ENCODE results near the gene ACOXL.

The ACOXL gene

DNA sequence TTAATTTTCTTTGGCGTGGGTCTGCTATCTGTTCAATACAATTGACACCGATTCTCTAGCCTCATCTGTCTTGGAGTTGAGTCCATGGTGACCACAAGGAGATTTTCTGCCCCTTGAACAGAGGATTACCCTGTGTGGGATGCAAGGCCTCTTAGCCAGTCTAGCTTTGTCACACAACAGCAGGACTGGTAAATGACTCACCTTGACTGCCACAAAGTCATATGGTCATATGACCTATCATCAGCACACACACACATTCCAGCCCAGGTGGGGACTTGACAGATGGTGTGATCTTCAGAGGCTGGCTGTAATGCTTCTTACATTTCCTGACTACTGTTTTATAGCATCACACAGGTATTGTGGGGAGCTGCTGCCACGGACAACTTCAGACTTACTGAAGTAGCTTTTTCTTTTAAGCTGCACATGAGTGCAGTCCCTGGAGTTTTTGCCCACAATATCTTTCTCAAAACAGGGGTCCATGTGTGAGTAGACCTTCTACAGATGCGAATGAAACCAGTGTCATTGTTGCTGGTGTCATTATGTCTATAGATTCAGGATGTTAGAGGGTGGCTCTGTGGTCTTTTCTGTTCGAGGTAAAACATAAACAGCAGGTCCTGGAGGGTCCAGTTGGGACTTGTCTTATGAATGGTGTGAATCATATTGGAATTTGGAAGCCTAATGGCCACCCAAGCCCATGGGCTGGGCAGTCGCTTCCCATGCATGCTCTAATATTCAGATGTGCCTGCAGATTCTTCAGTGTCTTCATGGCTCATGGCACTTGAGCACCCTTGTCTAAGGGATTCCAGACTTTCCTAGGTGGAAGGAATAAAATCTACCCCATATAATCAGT lies 18.6 kb upstream of the ACOXL start:
- no peak for TF ChIP-seq ZNF274 (IDR thresholded peaks at IDR 0.05; ENCODE audit: low read depth, low read length)
- H3K4me3 ChIP-seq (ENCODE audit: low read length), result no peak overlapping the region

DNA sequence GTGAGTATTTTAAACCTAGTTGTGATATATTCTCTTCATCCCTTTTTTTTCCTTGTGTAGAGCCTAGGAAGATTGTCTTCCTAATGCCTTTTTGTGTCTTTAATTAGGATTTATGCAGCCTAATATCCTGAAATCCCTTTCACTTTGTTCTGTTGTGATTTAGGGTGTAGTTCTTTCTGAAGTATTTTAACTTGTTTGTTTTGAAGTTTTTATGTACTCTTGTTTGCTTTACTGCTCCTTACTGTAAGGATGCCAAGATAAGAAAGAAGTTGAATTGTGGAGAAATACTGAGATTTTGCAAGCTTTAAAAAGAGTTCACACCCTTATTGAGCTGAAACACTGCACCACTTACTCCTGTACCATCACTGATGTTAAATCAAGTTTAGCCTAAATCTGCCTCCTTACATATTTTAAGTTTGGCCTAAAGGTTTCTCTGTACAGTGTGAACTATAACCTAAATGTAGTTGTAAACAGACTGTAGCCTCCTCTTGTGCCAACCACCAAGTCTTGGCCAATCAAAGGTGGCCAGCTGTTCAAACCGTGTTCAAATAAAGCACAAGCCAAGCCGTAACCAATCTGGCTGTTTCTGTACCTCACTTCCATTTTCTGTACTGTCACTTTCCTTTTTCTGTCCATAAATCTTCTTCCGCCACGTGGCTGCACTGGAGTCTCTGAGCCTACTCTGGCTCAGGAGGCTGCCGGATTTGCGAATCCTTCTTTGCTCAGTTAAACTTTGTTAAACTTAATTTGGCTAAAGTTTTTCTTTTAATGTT lies 17.7 kb upstream of the ACOXL start:
- TF ChIP-seq ZNF274 (IDR thresholded peaks at IDR 0.05; ENCODE audit: low read depth, low read length), result no peak
- H3K4me3 ChIP-seq (ENCODE audit: low read length), result no peak overlapping the region

DNA sequence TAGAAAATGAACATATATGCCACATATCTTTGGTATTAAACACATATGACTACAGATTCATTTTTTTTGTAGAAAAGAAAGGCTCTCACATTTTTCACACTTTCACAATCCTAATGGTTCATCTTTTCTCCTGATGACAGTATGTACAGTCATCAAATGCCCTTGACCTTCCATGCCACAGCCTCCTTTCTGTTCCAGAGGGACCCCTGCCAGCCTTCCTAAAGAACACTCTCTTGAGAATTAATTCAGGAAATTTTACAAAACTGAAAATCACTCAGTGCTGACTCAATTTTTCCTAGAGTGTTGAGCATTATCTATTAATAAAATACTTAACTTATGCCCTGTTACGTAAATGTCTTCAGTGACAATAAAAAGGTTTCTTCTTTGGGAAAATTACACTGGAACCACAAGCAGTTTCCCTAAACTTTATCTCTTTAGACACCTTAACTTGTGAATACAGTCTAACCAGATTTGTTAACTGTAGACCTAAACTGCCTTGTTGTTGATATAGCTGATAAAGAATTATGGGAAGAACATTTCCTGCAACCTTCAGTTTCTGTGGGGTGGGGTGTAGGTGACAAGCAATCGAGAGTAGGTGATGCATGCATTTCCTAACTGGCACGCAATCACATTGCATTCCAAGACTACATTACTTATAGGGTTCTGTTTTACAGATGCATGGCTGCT lies 15.3 kb upstream of the ACOXL start:
- no peak overlapping the region for H3K4me3 ChIP-seq (ENCODE audit: low read length)
- TF ChIP-seq ZNF274 (IDR thresholded peaks at IDR 0.05; ENCODE audit: low read depth, low read length), result no peak

DNA sequence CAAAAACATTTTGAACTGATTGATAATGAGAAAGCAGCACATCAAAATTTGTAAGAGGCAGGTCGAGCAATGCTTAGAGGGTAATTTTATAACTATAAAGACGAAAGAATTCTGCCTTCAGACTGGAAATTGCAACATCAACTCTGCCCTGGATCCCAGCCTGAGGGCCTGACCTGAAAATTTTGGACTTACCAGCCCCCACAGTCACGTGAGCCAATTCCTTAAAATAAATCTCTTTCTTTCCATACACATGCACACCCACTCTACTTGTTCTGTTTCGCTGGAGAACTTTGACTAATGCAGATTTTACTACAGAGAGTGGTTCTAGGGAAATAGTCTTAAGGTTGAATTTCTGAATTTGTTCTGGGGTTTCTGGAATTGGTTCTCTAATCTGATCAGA lies 14.6 kb upstream of the ACOXL start:
- TF ChIP-seq ZNF274 (IDR thresholded peaks at IDR 0.05; ENCODE audit: low read depth, low read length), result no peak
- no peak overlapping the region for H3K4me3 ChIP-seq (ENCODE audit: low read length)

DNA sequence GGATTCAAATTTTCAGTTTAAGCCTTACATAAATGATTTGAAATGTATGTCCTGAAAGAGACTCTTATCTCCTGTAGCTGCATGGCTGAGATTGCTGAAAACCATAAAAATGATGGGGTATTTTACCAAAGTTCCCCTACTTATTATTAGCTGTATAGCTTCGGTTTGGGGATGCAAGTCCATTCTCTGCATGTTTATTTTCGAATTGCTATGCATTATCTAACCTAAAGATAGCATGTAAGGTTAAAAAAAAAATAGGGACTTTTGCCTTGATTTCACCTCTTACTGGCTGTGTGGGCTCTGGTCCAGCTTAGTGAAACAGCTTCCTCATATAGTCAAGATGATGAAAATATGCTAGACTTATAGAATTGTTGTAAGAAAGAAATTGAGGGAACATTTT lies 14.0 kb upstream of the ACOXL start:
- TF ChIP-seq ZNF274 (IDR thresholded peaks at IDR 0.05; ENCODE audit: low read depth, low read length), result no peak
- no peak overlapping the region for H3K4me3 ChIP-seq (ENCODE audit: low read length)

DNA sequence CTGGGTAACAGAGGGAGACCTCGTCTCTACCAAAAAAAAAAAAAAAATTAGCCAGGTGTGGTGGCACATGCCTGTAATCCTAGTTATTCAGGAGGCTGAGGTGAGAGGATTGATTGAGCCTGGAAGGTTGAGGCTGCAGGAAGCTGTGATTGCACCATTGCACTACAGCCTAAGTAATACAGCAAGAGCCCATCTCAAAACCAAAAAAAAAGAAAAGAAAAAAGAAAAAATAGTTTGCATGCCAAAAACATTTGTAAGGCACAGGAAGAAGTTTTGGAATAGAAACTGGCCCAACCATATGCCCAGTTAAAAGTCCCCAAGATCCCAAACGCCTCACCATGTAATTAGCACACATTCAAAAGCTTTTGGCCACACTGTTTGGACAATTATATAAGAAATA lies 13.4 kb upstream of the ACOXL start:
- H3K4me3 ChIP-seq (ENCODE audit: low read length), result no peak overlapping the region
- no peak for TF ChIP-seq ZNF274 (IDR thresholded peaks at IDR 0.05; ENCODE audit: low read depth, low read length)

DNA sequence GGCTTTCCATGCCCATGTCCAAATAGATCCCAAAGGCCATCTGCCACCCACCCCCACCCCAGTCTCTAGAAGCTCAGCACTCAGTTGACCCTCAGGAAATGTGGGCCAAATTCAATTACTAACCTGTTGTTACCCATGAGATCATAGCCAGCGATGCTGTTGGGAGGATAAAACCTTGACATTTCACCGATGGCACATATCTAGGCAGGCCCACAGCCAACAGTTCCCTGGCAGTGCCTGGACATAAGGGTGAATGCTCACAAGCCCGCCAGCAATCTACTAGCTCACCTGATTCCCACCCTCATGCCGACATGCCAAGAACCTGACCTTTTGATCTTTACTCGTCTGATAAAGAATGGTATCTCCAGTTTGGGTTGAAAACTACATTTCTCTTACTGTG lies 11.8 kb upstream of the ACOXL start:
- no peak for TF ChIP-seq ZNF274 (IDR thresholded peaks at IDR 0.05; ENCODE audit: low read depth, low read length)
- H3K4me3 ChIP-seq (ENCODE audit: low read length), result no peak overlapping the region

DNA sequence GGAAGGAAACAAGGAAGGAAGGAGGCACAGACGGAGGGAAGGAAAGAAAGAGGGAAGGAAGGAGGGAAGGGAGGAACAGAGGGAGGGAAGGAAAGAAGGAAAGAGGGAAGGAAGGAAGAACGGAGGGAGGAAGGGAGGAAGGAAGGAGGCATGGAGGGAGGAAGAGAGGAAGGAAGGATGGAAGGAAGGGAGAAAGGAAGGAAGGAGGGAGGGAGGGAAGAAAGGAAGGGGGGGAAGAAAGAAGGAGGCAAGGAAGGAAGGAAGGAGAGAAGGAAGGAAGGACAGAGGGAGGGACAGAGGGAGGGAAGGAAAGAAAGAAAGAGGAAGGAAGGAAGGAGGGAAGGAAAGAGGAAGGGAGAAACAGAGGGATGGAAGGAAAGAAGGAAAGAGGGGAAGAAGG lies 7.6 kb upstream of the ACOXL start:
- TF ChIP-seq ZNF274 (IDR thresholded peaks at IDR 0.05; ENCODE audit: low read depth, low read length), result no peak

DNA sequence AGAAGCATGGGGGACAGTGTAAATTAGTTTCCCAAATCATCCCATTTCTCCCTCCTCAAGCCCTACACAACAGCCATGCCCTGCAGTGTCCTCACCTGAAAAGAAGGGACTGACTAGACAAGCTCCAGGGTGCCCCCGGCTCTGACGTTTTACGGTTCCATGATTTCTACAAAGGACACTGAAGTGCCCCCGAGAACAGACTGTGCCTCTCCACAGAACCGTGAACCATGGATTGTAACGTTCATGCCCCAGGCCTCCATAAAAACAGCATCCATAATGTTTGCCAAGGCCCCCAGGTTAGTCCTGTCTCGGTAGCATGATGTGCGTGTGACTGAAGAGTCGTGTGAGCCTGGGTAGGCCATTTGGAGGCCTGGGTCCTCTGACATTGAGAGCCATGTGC lies 7.0 kb upstream of the ACOXL start:
- no peak for TF ChIP-seq ZNF274 (IDR thresholded peaks at IDR 0.05; ENCODE audit: low read depth, low read length)

More for the DNA sequence above, 7.6 kb upstream of the ACOXL start:
- no peak overlapping the region for H3K4me3 ChIP-seq (ENCODE audit: low read length)

DNA sequence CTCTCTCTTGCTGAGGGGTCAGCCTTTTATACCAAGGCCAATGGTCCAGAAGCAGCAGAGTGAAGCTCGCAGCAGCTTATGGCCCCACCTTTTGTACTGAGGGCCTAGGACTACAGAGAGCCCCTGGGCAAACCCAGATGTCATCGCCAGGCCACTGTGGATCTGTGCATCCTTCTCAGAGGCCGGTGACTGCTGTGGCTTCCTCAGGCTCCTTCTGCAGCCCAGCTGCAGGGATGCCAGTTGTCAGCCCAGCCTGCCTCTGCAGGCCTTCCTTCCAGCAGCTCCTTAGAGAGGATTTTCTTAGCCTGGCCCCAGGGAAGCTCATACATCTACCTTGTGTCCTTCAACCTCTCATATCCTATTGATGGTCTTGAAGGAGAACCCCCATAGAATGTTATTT lies 6.5 kb upstream of the ACOXL start:
- no peak overlapping the region for H3K4me3 ChIP-seq (ENCODE audit: low read length)
- TF ChIP-seq ZNF274 (IDR thresholded peaks at IDR 0.05; ENCODE audit: low read depth, low read length), result no peak

More for the DNA sequence above, 7.0 kb upstream of the ACOXL start:
- H3K4me3 ChIP-seq (ENCODE audit: low read length), result no peak overlapping the region

DNA sequence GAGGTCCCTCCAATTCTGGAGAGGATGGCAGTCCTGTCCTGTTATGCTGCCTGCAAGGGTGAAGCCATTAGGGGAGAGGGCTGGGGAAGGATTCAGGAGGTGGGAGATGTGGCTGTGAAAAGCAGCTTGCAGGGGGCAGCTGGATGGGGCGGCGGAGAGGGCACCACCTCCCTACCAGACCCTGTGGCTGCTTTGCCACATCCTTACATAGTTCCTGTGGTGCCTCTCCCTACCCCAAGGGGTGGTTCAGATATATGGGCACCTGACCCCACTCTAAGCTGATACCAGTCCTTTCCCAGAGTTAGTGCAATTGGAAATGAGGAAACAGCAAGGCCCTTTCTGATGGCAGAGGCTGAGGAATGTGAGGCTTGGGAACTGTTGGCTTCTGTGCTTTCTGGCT lies 6.1 kb upstream of the ACOXL start:
- no peak for TF ChIP-seq ZNF274 (IDR thresholded peaks at IDR 0.05; ENCODE audit: low read depth, low read length)
- H3K4me3 ChIP-seq (ENCODE audit: low read length), result no peak overlapping the region

DNA sequence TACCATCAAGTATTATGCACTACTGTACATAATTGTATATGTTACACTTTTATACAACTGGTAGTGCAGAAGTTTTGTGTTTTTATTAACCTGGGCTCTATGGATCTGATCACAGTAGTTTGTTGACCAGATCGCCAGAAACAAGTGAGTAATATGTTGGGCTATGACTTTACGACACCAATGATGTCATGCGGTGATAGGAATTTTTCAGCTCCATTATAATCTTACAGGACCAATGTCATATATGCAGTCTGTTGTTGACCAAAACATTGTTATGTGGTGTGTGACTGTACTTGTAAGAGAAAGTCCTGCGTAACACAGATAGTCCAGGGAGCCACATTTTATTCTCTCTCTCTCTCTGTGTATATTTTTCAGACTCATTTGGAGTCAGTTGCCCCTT lies 4.5 kb upstream of the ACOXL start:
- no peak for TF ChIP-seq ZNF274 (IDR thresholded peaks at IDR 0.05; ENCODE audit: low read depth, low read length)
- no peak overlapping the region for H3K4me3 ChIP-seq (ENCODE audit: low read length)

DNA sequence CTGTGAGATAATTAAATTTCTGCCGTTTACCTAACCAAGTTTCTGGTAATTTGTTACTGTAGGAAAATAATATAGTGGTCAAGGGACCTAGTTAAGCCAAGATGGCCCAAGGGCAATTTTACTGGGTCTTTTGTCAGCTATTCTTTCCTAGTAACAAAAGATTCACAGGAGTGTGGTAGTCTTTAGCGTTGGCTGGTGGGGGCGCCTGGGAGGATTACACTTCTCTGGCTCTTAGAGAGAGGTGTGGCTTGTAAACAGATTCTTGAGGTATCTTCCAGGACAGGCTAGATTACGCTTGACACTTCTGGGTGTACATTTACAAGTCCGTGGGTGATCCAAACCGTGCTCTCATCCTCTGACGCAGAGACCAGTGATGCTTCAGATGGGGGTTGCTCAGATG lies 3.3 kb upstream of the ACOXL start:
- no peak for TF ChIP-seq ZNF274 (IDR thresholded peaks at IDR 0.05; ENCODE audit: low read depth, low read length)
- H3K4me3 ChIP-seq (ENCODE audit: low read length), result no peak overlapping the region

DNA sequence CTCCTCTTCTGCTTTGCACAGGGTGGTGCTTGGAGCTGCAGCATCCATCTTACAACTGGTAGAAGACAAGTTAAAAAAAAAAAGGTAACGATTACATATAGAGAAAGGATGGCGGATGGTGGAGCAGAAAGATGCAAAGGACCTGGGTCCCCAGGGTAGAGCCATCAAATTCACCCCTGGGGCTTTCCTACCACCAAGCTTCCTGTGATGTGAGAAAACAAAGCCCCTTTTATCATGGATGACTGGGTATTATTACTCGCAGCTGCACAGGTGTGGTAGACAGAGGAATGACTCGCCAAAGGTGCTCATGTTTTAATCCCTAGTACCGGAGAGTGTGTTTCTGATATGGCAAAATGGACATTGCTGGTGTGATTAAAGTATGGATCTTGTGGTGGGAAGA lies 1.3 kb upstream of the ACOXL start:
- no peak for TF ChIP-seq ZNF274 (IDR thresholded peaks at IDR 0.05; ENCODE audit: low read depth, low read length)
- no peak overlapping the region for H3K4me3 ChIP-seq (ENCODE audit: low read length)

DNA sequence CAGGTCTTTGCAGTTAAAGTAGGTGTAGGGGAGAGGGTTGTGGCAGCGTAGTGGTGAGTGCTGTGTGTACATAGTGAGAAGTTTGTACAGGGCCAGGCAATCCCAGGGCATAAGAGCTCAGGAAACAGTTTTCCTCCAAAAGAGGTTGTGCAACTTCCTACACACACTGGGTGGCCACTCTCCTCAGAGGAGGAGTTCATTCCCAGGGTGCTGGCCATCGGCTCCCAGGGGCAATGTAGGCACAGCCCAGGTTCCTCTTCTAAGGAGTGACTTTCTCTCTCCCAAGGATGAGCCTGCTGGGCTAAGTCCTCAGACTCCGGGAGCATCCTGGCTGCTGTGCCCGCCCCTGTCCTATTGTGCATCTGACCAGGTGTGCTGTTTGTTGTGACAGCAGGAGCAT lies 3.0 kb downstream of the ACOXL start:
- no peak for TF ChIP-seq ZNF274 (IDR thresholded peaks at IDR 0.05; ENCODE audit: low read depth, low read length)
- no peak overlapping the region for H3K4me3 ChIP-seq (ENCODE audit: low read length)
